ENCODE measurements around the gene CXCR1. TPM values are rescaled to one million over a fixed set of nuclear protein-coding genes. Genes with fewer than 3 reads are reported as not detected.
"Not testable (repeated sequence)": the region's sequence is repeated elsewhere in the genome, so short reads cannot be mapped to it uniquely, and the experiment has no call there.

CXCR1 gene
- total RNA-seq, 1 donor from 2014 or later = not detected

DNA sequence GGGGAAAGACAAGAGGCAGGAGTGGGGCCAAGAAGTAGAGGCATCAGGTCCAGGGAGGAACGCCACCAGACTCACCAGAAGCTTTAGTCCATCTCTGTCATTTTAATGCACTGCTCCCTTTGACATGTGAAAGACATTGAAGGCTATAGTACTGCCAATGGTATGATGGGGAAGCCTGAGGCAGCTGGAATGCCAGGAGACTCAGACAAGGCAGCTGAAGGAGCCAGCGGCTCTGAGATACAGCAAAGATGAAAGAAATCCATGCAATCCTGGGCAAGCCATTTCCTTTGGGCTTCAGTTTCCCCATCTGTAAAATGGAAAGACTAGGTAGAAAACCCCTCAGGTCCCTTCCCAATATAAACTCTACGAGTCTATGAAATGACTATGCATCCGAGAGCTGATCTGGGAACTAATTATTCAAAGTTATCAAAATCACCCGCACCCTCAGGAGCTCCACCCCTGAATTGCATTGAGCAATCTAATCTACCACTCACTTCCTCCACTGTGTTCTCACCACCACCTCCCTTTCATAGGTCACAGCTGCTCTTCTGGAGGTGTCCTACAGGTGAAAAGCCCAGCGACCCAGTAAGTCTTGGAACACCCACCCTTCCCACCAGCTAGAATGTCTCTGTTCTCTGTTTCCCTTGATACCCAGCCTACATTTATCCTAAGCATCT lies 37.8 kb downstream of the CXCR1 start:
- no peak overlapping the region for H3K4me3 Mint-ChIP-seq
- peaks cover 8% of the 10 kb centered on the region for H3K4me1 Mint-ChIP-seq
- POLR2A ChIA-PET = no interaction called here
- DNase-seq = no peak
- intact Hi-C loops (cut with micrococcal nuclease) = no loop called here
- no peaks in the 10 kb centered on the region for H3K9me3 Mint-ChIP-seq
- no peak overlapping the region for H3K27ac Mint-ChIP-seq
- ATAC-seq (ENCODE audit: low read depth) = no peak
- CTCF ChIA-PET = no interaction called here
- H3K36me3 Mint-ChIP-seq (ENCODE audit: low read depth) = no peaks in the 10 kb centered on the region
- peaks cover 34% of the 10 kb centered on the region for H3K27me3 Mint-ChIP-seq
- TF ChIP-seq, protein P1, sequence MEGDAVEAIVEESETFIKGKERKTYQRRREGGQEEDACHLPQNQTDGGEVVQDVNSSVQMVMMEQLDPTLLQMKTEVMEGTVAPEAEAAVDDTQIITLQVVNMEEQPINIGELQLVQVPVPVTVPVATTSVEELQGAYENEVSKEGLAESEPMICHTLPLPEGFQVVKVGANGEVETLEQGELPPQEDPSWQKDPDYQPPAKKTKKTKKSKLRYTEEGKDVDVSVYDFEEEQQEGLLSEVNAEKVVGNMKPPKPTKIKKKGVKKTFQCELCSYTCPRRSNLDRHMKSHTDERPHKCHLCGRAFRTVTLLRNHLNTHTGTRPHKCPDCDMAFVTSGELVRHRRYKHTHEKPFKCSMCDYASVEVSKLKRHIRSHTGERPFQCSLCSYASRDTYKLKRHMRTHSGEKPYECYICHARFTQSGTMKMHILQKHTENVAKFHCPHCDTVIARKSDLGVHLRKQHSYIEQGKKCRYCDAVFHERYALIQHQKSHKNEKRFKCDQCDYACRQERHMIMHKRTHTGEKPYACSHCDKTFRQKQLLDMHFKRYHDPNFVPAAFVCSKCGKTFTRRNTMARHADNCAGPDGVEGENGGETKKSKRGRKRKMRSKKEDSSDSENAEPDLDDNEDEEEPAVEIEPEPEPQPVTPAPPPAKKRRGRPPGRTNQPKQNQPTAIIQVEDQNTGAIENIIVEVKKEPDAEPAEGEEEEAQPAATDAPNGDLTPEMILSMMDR (IDR thresholded peaks at IDR 0.05) = no peak

DNA sequence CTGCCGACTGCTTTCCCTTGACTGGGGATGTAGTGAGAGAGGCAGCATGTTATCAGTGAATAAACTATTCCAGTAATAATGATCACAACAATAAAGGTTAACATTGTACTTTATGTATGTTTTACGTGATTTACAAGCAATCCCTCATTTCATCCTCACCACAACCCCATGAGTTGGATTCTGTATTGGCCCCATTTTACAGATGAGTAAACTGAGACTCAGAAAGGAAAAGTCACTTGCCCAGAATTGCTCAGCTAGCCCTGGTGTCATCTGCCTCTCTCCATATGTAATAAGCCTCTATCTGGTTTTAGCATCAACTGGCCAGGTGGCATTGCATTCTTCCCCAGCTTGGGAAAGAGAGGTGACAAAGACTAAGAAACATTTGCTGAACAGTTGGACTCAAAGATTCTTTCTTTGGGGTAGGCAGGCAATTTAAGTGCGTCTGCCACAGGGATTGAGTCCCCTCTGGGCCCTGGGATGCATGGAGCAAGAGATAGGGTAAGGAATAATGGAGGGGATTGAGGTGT lies 38.8 kb downstream of the CXCR1 start:
- CTCF ChIA-PET = no interaction called here
- POLR2A ChIA-PET = no interaction called here
- peaks cover 34% of the 10 kb centered on the region for H3K27me3 Mint-ChIP-seq
- intact Hi-C loops (cut with micrococcal nuclease) = no loop called here
- no peak overlapping the region for H3K4me3 Mint-ChIP-seq
- H3K36me3 Mint-ChIP-seq (ENCODE audit: low read depth) = no peaks in the 10 kb centered on the region
- no peak for ATAC-seq (ENCODE audit: low read depth)
- no peak for DNase-seq
- TF ChIP-seq, protein P1 (IDR thresholded peaks at IDR 0.05) = no peak
- peaks cover 8% of the 10 kb centered on the region for H3K4me1 Mint-ChIP-seq
- H3K9me3 Mint-ChIP-seq = no peaks in the 10 kb centered on the region
- no peak overlapping the region for H3K27ac Mint-ChIP-seq

DNA sequence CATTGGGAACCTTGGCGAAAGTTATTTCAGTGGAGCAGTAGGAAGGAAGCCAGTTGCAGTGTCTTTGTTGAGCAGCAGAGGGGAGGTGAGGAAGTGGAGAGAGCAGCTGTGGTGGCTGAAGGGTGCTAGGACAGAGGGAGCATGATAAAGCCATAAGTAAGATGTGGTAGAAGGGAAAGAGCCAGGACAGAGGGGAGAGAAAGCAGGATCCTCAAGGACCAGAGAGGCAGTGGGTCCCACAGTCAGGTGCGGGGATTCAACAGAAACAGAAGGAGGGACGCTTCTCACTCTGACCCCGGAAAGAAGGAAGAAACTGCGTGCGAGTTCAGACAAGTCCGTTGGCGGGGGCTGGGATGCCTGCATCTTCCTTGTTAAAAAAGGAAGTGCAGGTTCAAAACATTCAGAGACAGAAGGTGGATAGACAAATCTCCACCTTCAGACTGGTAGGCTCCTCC lies 41.1 kb downstream of the CXCR1 start, which contains the start of gene CXCR2:
CXCR2 (plus strand) TSS at position 403 of the 455 bp plus-strand sequence. CDS start 8,774 bp downstream, outside the sequence.
- Mint-ChIP-seq H3K9me3 (peaks cover 16% of the 10 kb centered on the region), H3K4me3 (no peak within 1 kb of the TSS), H3K27ac (no peak within 1 kb of the TSS), H3K36me3 (ENCODE audit: low read depth) (no peaks in the 10 kb centered on the region), H3K27me3 (peaks cover 37% of the 10 kb centered on the region), H3K4me1 (peaks cover 8% of the 10 kb centered on the region)
- ChIA-PET POLR2A (no interaction called here), CTCF (no interaction called here)
- TF ChIP-seq, protein P1 (IDR thresholded peaks at IDR 0.05) = no peak
- ATAC-seq (ENCODE audit: low read depth) (no peak), DNase-seq (no peak)
- intact Hi-C loops (cut with micrococcal nuclease) = no loop called here

DNA sequence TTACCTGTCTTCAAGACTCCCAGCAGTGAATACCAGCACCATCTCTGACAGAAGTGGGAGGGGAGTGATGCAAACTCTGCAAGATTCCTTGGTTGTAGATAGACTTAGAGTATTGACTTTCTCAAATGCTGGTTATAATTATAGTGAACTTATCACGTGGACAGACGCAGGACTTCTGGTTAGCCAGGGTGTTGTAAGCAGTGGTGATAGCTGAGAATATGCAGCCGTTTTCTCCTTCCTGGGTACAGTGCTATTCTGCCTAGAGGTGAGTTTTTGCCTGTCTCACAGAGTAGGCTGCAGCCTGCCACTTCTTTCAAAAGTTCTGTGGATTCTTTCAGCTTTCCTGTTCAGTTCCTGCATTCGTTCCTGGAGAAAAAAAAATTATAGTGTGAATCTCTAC lies 41.7 kb downstream of the CXCR1 start:
- Mint-ChIP-seq H3K27me3 (peaks cover 37% of the 10 kb centered on the region), H3K27ac (no peak overlapping the region), H3K36me3 (ENCODE audit: low read depth) (no peaks in the 10 kb centered on the region), H3K9me3 (peaks cover 16% of the 10 kb centered on the region), H3K4me1 (peaks cover 8% of the 10 kb centered on the region), H3K4me3 (no peak overlapping the region)
- ChIA-PET CTCF (no interaction called here), POLR2A (no interaction called here)
- intact Hi-C loops (cut with micrococcal nuclease) = no loop called here
- no peak for DNase-seq
- TF ChIP-seq, protein P1 (IDR thresholded peaks at IDR 0.05) = no peak
- no peak for ATAC-seq (ENCODE audit: low read depth)

DNA sequence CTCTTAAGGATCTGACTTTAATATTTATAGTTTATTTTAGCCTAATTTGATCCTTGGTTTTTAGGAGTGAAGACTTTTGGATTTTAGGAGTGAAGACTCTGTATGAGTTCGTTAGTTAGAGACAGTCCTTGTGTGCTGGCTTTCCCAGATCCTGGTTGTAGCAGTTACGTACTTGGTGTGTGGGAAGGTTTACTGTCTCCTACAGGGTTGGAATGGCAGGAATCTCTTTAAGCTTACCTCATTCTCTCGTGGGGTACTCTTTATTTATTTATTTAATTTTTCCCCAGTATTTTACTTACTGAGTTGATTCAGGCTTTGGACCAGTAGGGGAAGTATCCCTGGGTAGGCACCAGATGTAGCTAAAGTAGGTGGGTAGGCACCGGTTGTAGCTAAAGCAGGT lies 42.8 kb downstream of the CXCR1 start:
- peaks cover 8% of the 10 kb centered on the region for H3K4me1 Mint-ChIP-seq
- peaks cover 29% of the 10 kb centered on the region for H3K27me3 Mint-ChIP-seq
- TF ChIP-seq, protein P1 (IDR thresholded peaks at IDR 0.05) = no peak
- no peak overlapping the region for H3K4me3 Mint-ChIP-seq
- intact Hi-C loops (cut with micrococcal nuclease) = no loop called here
- no peaks in the 10 kb centered on the region for H3K36me3 Mint-ChIP-seq (ENCODE audit: low read depth)
- ChIA-PET CTCF (no interaction called here), POLR2A (no interaction called here)
- H3K27ac Mint-ChIP-seq = no peak overlapping the region
- H3K9me3 Mint-ChIP-seq = peaks cover 16% of the 10 kb centered on the region
- ATAC-seq (ENCODE audit: low read depth) (no peak), DNase-seq (no peak)

DNA sequence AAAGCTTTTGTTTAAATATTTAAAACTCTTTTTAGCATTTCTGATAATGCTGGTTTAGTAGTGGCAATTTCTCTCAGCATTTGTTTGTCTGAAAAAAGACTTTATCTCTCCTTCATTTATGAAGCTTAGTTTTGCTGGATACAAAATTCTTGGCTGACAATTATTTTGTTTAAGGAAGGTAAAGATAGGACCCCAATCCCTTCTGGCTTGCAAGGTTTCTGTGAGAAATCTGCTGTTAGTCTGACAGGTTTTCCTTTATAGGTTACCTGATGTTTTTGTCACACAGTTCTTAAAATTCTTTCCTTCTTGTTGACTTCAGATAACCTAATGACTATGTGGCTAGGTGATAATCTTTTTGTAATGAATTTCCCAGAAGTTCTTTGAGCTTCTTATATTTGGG lies 44.5 kb downstream of the CXCR1 start:
- Mint-ChIP-seq H3K27me3 (peaks cover 17% of the 10 kb centered on the region), H3K9me3 (peaks cover 18% of the 10 kb centered on the region)
- intact Hi-C loops (cut with micrococcal nuclease); CTCF ChIA-PET; H3K36me3 Mint-ChIP-seq (ENCODE audit: low read depth); H3K27ac Mint-ChIP-seq; H3K4me1 Mint-ChIP-seq; POLR2A ChIA-PET; H3K4me3 Mint-ChIP-seq; ATAC-seq (ENCODE audit: low read depth); DNase-seq: not testable (repeated sequence)

DNA sequence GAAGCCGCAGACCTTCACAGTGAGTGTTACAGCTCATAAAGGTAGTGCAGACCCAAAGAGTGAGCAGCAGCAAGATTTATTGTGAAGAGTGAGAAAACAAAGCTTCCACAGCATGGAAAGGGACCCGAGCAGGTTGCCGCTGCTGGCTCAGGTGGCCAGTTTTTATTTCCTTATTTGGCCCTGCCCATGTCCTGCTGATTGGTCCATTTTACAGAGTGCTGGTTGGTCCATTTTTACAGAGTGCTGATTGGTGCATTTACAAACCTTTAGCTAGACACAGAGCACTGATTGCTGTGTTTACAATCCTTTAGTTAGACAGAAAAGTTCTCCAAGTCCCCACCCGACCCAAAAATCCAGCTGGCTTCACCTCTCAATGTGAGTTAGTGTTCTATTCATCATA lies 45.0 kb downstream of the CXCR1 start:
- H3K4me3 Mint-ChIP-seq, H3K27ac Mint-ChIP-seq: not testable (repeated sequence)
- H3K9me3 Mint-ChIP-seq = peaks cover 19% of the 10 kb centered on the region

More for the DNA sequence above, 45.0 kb downstream of the CXCR1 start:
- ATAC-seq (ENCODE audit: low read depth); H3K36me3 Mint-ChIP-seq (ENCODE audit: low read depth); intact Hi-C loops (cut with micrococcal nuclease); CTCF ChIA-PET; POLR2A ChIA-PET; H3K4me1 Mint-ChIP-seq; DNase-seq: not testable (repeated sequence)
- H3K27me3 Mint-ChIP-seq = peaks cover 17% of the 10 kb centered on the region
